Inflammatory macrophage treated with lipopolysaccharide for 1 hour (primary cell): Measurements from ENCODE around the gene PKNOX2.

Source experiments
- DNase-seq, 2 donors: peaks; one replicate each; pipeline ENCODE4 v3.0.0-alpha.2; 2020 to 2022

PKNOX2 gene

DNA sequence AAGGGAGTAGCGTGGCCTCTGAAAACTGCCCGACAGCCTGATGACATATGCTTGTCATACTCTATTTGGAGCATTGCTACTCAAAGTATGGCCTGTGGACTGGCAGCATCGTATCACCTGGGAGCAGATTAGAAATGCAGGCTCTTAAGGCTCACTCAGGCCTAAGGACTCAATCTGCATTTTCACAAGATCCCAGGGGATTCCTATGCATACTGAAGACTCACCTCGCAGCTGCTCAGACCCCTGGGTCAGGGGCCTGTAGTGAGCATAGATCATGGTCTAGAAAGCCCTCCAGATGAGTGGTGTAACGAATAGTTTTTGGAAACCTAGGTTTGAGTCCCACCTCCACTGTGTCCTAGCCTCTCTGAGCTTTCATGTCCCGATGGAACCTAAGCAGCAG is 205.3 kb downstream of the PKNOX2 start:
- DNase-seq, result no peak

DNA sequence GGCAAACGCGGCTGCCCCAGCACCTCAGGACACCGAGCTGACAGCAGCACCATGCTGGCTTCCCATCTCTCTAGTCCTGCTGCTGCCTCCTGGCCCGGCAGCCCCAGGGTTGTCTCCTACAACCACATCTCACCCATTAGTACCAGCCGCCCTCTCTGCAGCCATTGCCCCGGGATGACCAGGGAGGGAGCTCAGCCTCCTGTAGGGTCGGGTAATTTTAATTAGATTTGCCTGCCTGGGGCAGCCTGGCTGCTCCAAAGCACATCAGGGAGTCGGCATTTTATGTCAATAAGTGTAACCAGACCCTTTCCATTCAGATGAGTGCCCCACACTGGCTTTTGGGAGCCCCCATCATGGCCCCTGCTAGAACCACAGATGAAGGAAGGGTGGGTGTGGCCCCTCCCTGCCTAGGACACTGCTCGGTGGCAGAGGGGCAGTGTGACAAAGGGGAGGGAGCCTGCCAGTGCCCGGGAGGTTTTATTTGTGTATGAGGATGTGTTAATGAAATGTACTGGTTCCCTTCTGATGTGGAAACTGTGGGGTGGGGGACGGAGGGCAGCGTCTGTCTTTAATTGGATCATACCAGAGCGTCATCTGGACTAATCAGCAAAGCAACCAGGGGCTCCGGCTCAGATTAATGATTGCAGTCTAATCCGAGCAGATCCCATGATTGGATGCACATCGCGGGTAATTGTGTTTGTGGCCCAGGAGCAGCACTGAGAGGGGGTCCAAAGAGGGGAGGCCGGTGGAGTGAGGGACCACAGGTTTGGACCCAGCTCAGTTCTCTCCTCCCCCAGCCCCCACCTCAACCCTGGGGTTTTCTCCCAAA is 206.2 kb downstream of the PKNOX2 start:
- DNase-seq, result no peak

DNA sequence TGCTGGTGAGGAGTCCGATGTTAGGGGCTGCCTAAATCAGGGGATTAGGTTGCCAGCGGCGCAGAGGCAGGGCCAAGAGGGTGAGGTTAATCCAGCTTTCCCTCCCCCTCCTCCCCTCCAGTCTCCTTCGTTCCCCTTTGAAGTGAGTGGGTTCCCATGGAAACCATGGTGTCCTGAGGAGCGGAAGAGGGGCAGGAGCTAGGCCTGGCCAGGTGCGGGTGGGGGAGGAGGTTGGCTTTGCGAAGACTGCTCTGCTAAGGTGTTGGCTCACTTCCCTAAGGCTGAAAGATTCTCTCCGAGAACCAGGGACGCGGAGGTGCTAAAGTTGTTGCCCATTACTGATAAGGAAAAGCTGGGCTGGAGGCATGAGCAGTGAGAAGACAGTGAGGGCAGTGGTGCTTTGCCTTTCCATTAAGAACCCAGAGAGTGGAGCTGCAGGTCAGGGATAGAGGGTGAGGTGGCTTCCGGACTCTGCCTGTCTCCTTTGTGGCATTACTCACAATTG is 206.9 kb downstream of the PKNOX2 start:
- DNase-seq, result no peak

DNA sequence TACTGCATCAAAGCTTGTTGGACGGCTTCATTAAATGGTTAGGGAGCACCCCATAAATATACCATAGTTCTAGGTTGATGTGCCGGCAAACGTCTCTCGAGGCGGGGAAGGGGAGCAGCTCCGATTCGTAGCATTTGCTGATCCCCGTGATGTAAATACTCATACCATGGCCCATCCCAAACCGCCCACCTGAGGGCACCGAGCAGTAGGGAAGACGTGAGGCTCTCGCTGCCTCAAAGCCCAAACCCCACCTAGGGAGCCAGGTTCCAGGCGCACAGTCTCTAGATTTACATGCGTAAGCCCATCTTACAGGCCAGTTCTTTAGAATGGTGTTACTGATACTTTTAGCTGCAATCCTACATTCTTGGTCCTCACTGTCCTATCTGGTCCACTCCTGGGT is 207.5 kb downstream of the PKNOX2 start:
- no peak for DNase-seq

DNA sequence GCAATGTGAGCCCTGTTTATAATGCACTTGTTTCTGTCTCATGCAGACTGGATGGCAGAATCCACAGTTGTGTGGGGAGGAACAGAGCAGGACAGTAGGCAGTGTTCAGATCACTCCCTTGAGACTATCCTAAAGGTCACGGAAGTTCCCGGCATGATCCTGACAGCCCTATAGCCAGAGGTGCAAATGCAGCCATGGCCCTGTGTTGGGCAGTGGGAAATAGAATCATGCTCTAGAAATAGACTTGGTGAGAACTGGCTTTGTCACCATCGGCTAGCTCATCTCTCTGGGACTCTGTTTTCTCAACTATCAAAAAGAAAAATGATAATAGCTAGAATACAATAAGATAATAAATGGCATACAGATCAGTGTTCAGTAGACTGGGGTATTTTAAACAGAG is 208.4 kb downstream of the PKNOX2 start:
- no peak for DNase-seq

DNA sequence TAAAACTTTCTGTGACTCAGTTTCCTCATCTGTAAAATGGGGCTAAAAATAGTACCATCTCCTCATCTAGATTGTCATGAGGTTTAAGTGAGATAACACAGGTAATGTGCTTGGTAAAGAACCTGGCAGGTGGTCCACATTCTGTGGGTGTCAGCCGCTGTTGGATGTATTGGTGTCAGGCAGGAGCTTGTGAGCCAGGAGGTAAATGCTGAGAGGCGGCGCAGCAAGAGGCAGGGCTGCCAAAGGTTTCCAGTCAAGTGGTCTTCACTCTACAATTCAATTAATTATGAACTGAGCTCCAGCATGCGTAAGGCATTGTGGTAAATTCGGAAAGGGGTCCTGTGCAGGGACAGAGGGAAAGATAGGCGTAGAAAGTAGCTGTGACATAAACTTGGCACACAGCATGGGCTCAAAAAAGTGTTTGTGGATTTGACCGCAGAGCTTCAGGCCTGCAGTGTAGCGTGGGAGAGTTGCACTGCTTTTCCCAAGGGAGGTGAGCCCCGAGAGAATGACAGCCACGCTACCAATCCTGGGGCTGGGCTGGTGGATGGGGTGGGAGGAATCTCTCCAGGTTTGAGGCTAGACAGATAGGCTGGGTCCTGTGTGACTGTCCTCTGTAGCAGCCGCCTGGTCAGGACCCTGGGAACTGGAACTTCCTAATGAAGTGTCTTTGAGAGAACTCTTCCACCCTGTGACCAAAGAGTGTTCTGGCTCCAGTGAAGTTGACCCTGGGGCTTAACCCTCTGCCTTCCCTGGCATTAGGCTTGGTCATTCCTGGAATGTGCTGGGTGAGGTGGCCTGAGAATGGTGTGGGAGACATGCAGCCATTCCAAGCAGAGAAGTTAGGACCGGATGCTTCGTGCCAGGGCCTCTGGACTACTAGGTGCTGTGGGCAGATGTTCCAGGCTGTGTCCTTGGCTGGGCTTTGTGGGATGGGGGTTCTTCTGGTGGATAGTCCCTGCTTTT is 209.2 kb downstream of the PKNOX2 start:
- DNase-seq, result no peak

DNA sequence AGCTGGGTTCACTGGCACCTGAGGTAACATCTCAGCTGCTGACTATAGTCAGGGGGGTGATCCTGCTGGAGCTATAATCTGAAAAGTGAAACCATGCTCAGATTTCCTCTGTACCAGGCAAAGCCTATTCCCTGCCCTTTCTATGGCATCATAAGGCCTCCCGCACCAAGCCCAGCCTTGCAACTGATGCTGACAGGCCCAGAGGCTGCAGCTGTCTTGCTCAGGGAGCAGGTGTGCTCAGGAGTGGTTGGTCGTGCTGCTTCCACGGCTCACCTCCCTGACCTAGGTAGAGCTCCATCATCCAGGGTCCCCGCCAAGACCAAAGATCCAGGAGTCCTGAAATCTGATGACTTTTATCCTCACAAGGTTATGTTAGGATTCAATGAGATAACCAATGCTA is 209.8 kb downstream of the PKNOX2 start:
- no peak for DNase-seq

DNA sequence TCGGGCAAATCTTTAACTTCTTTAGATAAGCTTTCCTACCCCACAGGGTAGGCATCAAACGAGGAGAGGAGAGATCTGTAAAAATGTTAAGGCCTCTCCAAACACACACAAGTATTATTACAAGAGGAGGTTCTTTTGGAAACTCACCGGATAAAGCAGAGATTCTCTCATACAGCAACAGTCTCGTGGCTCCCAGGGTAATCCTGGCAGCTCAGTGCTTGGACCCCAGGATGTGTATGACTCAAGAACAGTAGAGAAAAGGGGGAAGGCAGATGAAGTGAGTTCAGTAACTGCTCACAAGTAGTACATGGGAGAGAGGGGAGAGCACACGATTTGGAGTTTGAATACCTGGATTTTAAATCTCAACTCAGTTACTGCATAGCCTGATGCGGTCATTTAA is 210.6 kb downstream of the PKNOX2 start:
- DNase-seq, result no peak

DNA sequence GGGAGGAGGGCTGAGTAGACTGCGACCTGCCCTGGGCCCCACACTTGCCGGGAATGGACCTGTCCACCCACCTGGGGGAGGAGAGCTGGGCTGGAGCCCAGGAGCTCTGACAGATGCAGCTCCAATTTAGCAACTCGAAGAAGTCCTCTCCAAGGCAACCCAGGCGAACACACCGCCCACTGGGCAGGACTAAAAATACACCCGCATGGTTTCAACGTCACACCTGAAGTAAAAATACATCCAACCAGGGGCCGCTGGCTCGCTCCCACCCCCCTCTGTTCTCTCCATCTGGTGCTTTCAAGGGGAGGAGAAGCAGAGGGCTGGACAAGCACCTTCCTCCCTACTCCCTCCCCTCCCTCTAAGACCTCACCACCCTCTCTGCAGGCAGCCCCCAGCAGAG is 211.6 kb downstream of the PKNOX2 start:
- no peak for DNase-seq

DNA sequence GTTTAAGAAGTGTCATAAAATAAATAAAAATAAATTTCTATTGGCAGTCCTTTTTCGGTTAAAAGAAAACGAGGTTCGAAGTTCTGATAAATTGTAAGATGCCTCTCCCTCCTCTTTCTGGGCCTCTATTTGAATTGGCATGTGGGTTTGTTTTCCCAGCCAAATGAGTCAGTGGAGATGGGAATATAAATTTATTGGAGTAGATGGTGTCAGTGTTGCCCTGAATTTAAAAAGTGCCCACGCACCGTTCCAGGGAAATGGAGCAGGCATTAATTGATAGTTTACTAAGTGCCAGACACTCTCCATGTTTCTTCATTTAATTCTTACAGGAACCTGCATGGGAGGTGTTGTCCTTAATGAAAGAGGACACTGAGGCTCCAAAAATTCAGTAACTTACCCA is 212.3 kb downstream of the PKNOX2 start:
- DNase-seq, result no peak

DNA sequence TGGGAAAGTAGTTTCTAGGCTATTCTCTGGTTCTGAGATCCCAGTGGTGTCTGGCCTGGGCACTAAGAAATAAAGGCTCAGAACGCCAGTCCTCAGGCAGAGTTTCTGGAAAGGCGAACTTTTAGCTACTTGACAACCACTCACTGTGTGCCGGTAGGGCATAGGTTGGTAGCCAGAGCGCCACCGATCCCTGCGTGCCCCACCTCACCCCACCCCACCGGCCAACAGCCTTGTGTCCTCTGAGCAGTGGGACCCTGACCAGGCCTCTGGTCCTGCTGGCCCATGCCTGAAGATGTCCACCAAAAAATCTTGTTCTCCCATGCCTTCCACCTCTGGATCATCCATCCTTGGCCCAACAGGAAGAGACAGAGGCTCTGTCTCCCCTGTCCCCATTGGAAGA is 213.5 kb downstream of the PKNOX2 start:
- DNase-seq, result no peak

DNA sequence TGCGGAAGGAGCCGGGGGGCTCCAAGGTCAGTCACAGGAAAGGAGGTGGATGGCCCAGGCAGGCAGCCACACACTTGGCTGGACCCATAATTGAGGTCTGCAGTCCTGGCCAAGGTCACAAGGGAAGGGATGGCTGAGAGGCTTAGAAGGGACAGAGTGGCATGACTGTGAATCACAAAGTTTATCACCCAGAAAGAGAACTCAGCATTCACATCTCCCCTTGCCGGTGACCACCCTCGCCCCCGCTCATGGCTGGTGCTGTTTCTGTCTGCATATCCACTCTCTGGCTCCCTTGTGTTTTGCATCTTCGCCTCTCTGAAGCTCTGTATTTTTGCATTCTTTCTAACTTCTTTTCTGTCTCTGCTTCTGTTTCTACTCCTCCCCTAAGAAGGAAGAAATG is 214.0 kb downstream of the PKNOX2 start:
- DNase-seq, result no peak

DNA sequence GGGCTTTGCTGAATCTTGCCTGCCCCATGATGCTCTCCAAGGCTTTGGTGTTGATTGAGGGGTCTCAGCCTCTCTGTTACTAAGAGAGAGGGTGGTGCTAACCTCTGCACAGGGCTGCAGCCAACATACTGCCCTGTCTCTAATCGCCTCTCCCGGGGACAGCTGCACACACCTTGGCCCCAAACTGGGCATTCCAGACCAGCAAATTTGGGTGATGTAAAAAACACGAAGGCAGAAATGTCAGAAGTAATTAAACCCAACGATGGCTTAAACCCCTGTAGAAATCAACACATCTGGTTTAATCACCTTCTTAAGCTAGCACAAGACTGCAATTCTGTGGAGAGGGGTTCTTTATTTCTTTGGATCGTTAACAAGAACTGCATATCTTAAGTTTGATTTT is 215.0 kb downstream of the PKNOX2 start:
- no peak for DNase-seq

DNA sequence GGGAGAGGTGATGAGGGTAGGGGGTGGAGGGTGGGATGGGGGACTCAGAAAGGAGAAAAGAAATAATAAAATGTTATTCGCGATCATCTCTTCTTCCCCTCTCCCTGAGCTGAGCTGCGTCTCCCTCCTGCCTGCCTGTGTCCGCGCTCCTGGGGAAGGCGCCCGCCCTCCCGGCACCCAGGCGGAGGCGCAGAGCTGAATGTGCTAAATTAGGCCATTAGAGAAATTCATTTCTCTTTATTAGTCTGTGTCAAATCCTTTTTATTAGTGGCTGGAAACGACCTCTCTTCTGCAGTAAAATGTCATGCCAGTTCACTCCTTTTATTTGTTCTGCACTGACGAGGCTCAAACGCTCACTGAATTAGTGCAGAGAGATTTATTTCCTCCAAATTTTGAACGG is 215.4 kb downstream of the PKNOX2 start:
- DNase-seq, result no peak

DNA sequence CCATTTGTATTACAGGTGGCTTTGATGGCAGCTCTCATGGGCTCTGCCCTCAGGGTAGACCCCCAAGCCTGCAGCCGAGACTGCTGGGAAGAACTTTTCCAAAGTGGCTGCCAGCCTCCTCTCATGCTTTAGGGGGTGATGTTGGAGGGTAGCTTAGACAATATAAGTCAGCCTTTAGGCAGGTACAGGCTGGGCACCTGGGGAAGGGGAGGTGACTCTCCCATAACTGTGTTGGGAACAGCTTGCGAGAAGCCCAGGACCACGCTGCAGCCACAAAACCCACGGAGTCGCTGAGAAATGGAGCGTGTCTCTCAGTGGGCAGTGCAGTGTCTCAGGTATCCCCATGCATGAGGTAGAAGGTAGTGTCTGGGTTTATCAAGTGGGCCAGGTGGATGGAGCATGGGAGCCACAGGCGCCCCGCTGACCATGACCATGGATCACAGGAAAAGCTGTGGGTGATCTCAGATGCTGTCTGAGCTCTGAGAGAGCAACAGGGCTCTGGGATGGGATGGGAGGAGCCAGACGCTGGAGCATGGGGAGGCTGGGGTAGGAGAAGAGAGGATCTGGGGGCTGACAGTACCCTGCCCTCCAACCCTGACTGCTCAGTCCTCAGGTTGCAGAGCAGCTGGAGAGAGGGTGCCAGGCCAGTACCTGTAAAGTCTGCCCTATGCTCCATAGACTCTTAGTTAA is 216.3 kb downstream of the PKNOX2 start:
- no peak for DNase-seq

DNA sequence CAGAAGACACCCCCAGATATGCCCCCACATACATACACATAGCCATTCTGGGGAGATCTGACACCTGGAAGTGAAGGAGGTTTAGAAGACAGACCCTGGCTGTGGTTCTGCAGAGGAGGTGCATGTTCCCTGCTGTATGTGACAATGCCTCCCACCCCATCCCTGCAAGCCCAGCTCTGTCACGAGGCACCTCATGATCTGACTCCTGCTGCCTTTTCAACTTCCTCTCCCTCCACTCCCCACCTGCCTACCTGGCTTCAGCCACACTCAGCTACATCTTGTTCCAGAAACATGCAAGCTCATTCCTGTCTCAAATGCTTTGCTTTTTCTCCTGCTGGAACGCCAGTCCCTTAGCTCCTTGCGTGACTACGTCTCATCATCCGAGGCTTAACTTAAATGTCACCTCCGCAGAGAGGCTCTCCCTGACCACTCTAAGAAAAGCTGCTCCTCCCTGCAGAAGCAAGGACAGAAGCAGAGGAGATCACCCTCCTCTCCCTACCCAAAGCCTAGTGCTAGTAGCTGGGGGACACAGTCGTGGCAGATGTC is 217.0 kb downstream of the PKNOX2 start:
- no peak for DNase-seq

DNA sequence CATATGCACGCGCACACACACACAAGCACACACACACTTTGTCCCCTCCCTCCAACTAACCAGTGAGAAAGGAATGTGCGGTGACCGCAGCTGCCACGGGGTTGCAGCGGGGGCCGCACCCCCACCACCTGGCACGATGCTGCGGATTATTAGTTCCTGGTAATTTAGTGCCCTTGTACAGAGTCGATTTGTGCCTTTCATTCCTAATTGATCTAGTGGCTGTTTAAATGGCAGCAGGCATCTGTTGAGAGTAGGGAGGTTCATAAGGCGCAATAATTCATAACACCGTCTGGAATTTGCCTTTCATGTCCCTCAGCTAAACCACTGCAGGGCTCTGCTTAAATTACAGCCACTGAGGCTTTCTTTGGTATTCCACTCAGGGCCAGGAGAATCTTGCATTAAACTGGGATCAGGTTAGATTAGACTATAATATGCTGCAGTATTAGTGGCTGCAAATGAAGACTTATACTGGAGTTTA is 217.8 kb downstream of the PKNOX2 start:
- no peak for DNase-seq

DNA sequence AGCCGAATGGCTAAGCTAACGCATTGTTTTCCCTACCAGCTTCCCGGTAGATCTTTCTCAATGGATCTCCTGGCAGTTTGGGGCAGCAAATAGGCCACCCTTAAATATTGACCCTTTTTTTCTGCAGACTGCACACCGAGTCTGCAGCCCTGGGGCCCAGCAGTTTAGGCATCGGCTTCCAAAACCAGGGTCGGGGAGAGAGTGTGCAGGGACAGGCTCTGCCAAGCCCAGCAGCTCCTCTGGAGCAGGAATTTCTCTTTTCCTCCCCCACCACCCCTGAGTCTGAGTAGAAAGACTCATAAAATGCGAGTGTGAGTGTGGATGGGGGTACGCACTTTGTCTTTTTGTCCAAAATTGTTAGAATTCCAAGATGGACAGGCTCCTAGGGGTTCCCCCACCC is 218.3 kb downstream of the PKNOX2 start:
- DNase-seq, result no peak

DNA sequence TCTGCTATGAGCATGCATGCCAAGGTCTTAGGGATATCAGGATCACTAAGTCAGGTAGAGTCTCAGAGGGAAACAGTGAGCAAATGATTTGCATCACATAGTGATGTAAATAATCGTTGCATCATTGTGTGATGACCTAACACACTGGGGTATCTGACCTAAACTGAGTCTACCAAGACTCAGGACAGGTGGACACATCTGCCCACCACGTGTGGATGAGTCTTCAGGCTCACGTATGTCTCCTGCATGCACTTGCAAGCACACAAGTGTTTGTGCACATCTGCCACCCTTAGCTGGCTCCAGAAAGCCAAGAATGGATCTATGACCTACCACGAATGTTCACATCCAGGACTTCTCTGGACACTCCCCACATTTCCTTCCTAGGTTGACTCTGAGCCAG is 220.3 kb downstream of the PKNOX2 start:
- no peak for DNase-seq

DNA sequence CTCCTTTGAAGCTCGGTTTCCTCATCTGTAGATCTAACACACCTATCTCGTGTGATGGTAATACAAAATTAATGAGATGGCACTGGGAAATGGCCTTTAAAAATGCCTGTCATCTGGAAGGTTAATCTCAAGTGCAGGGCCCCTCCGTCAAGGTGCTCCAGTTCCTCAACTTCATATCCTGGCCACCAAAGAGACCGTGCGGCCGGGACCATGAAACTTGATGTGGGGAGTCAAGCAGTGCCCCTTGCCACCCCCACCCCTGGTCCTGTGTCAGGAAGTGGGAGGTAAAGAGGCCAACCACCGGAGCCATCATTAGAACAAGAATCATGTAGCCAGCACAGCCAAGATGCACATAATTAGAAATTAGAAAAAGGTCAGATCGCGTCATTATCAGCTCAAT is 223.3 kb downstream of the PKNOX2 start:
- DNase-seq, result no peak

DNA sequence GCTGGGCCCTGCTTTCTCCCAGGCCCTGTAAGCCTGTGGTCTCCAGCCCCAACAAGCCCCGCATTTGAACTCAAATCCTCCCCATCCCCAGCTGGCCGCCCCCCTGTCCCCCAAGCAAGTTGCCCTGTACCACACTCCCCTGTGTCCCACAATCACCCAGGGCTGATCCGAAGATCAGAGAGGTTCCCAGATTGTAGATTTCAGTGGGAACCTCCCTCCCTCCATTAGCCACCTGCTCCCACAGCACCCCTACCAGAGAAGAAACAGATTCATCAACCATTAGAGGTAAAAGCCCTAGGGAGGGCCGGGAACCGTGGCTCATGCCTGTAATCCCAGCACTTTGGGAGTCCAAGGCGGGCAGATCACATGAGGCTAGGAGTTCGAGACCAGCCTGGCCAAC is 224.1 kb downstream of the PKNOX2 start:
- no peak for DNase-seq

DNA sequence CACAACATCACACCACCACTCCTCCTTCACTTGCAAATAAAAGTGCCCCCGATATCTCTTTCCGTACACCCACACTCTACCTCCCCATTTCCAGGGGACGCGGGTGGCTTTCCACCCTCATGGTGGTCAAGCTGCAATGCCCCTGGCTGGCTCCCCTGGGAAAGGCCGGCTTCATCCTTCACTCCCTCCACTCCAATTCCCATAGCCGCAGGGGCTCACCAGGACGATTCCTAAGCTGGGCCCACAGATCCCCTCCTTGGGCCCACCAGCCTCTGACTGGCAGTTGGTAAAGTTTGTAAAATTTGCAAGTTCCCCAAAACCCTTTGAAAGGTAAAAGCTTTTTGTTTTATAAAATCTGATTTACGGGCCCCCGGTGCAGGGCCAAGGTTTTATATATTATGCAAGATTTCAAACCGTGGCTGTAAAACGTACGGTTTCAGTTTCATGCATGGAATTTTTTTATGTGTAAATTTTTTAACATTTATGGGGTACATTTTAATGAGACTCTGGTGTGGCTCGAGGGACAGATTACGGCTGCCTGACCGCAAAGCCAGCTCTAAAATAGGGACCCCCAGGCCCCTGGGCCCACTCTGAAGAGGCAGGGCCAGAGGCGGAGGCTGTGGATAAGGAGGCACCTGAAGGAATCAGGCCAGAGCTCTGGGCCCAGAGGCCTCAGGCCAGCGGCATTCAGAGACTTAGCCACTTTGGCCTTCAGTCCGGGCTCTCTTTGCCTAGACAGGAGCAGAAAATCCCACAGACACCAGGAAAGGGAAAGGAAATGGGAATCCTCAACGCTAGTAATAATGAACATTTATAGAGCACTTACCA is 225.0 kb downstream of the PKNOX2 start:
- no peak for DNase-seq
